Heart right ventricle (tissue), 16 donors: ENCODE measurements around the gene ORC3. TPM values are rescaled to one million over a fixed set of nuclear protein-coding genes. Genes with fewer than 3 reads are reported as not detected.
"Not testable (repeated sequence)": the region's sequence is repeated elsewhere in the genome, so short reads cannot be mapped to it uniquely, and the experiment has no call there.

Source experiments
- ATAC-seq, 8 donors: fragments of 200-7000 bp; cut with Tn5 transposase; one replicate each; pipeline ENCODE4 v1.9.1; 2020; ENCODE audit warnings: mild to moderate bottlenecking in 8 of 8, moderate library complexity in 8 of 8, moderate number of reproducible peaks in 1 of 8
- DNase-seq, 2 donors: peaks; one replicate each; pipeline ENCODE4 v3.0.0-alpha.2; 2020
- H3K27ac ChIP-seq, 10 donors: fragments of 200-600 bp; sonication (generic) in 2 of 10; one replicate each; pipeline versions ENCODE4 v1.5.0 to v1.8.0; 2020 to 2022; ENCODE audit warnings: mild to moderate bottlenecking in 3 of 10
- H3K27me3 ChIP-seq, 7 donors: fragments of 200-600 bp; one replicate each; pipeline ENCODE4 v1.8.0; 2021 to 2022; ENCODE audit warnings: mild to moderate bottlenecking in 2 of 7
- H3K36me3 ChIP-seq, 9 donors: fragments of 200-600 bp; sonication (generic) in 1 of 9; one replicate each; pipeline versions ENCODE4 v1.5.0 to v1.8.0; 2020 to 2022; ENCODE audit warnings: mild to moderate bottlenecking in 2 of 9
- H3K4me1 ChIP-seq, 9 donors: fragments of 200-600 bp; sonication (generic) in 1 of 9; one replicate each; pipeline versions ENCODE4 v1.5.0 to v1.8.0; 2020 to 2022; ENCODE audit warnings: mild to moderate bottlenecking in 4 of 9
- H3K4me3 ChIP-seq, 10 donors: fragments of 200-600 bp; sonication (generic) in 2 of 10; one replicate each; pipeline versions ENCODE4 v1.5.0 to v1.8.0; 2020 to 2022; ENCODE audit warnings: mild to moderate bottlenecking in 7 of 10, moderate library complexity in 2 of 10
- H3K9me3 ChIP-seq, 11 donors: fragments of 200-600 bp in 10 of 11; sonication (generic) in 2 of 11; one replicate each; pipeline versions ENCODE4 v1.5.0 to v1.8.0; 2013 to 2022; ENCODE audit warnings: mild to moderate bottlenecking in 2 of 11, control low read depth in 1 of 11, moderate library complexity in 1 of 11
- WGBS, 2 donors: extraction: QIAGEN DNeasy Blood & Tissue Kit; methylation state at CpG; one replicate each; pipeline ENCODE4 v1.1.7; 2013; ENCODE audit warnings: inconsistent platforms in 1 of 2; 5-methylcytosine and 5-hydroxymethylcytosine counted together
- intact Hi-C, 10 donors: fragments of 100-400 bp; cut with DNase I; formaldehyde crosslinking; loops; one replicate each; pipeline versions ENCODE4 v1.11.1 to v1.14.2; 2022
- polyA plus RNA-seq, 2 donors: library from polyadenylated mRNA; stranded (reverse); fragments of 200-250 nt; gene quantifications; one replicate each; pipeline ENCODE4 v1.2.3, GENCODE V29; 2013
- total RNA-seq, 10 donors: library from RNA; stranded (reverse); fragmentation: NEBNext Ultra II Directional in 3 of 10; extraction: Animal tissue kit (Norgen Biotek cat#: 25700) in 3 of 10; gene quantifications; one replicate each; pipeline versions ENCODE4 v1.2.1 to v1.2.4, GENCODE V29; 2021 to 2023
- TF ChIP-seq, protein P1 (sequence below), 9 donors: fragments of 200-600 bp; sonication (generic) in 2 of 9; IDR thresholded peaks; one replicate each; pipeline versions ENCODE4 v1.5.0 to v1.8.0; 2021 to 2022; ENCODE audit warnings: antibody characterized with exemption in 9 of 9, mild to moderate bottlenecking in 5 of 9, moderate library complexity in 1 of 9
- donor health status: Arrhythmogenic right ventricular cardiomyopathy.
- donor health status: ischemic (EF 13 %, LVEDD 7.1; RV severe dilation, severe dysfunction).
- donor health status: healthy with polysubstance abuse.
- donor health status: DM: no; HTN: yes; CAD: no.
- donor health status: DM: no; HTN: no; CAD: no.
- donor health status: ischemic (EF 25% LVEDD 6.9; RV normal size, moderate dysfunction).
- donor health status: ischemic (EF 25% LVEDD 5.7; RV mildly dilated, moderate dysfunction).
- donor health status: healthy.
- donor health status: DM: yes; HTN: yes; CAD: no.
- donor health status: Ischemic cardiomyopathy.
- donor health status: ischemic (EF 35%, LVEDD 5.7; RV mildly dilated, moderate dysfunction).
- donor health status: nonischemic (EF 11% LVEDD 7.7; RV severe dilation, severe dysfunction).
- donor health status: DM: yes; HTN: yes; CAD: no.
- donor health status: PGD.
- donor health status: ischemic (EF 29% LVEDD 5.4; RV normal size, mild dysfunction).
- donor health status: nonischemic (EF 23%, LVEDD 6.1; RV moderate dilation, normal function).

The ORC3 gene
- total and polyA plus RNA-seq, 12 donors, result 15.7 to 28.2 (median 21.8) TPM

GRCh38 chr6:87710090-87710489 is 120.2 kb downstream of the ORC3 start:
- Histone ChIP-seq H3K4me3 (no peak overlapping the region), H3K4me1 (peaks cover 0 to 18% (median 0%) of the 10 kb centered on the region in 9 donors), H3K9me3 (no peaks in the 10 kb centered on the region), H3K27me3 (no peaks in the 10 kb centered on the region), H3K27ac (no peak overlapping the region), H3K36me3 (no peaks in the 10 kb centered on the region)
- 80 to 82% methylated on average over 3 of the region's 3 CpGs for WGBS, 2 donors
- no peak for ATAC-seq
- intact Hi-C loops, result no loop called here
- TF ChIP-seq, protein P1, sequence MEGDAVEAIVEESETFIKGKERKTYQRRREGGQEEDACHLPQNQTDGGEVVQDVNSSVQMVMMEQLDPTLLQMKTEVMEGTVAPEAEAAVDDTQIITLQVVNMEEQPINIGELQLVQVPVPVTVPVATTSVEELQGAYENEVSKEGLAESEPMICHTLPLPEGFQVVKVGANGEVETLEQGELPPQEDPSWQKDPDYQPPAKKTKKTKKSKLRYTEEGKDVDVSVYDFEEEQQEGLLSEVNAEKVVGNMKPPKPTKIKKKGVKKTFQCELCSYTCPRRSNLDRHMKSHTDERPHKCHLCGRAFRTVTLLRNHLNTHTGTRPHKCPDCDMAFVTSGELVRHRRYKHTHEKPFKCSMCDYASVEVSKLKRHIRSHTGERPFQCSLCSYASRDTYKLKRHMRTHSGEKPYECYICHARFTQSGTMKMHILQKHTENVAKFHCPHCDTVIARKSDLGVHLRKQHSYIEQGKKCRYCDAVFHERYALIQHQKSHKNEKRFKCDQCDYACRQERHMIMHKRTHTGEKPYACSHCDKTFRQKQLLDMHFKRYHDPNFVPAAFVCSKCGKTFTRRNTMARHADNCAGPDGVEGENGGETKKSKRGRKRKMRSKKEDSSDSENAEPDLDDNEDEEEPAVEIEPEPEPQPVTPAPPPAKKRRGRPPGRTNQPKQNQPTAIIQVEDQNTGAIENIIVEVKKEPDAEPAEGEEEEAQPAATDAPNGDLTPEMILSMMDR (IDR thresholded peaks at IDR 0.05), result no peak
- DNase-seq, result no peak

DNA sequence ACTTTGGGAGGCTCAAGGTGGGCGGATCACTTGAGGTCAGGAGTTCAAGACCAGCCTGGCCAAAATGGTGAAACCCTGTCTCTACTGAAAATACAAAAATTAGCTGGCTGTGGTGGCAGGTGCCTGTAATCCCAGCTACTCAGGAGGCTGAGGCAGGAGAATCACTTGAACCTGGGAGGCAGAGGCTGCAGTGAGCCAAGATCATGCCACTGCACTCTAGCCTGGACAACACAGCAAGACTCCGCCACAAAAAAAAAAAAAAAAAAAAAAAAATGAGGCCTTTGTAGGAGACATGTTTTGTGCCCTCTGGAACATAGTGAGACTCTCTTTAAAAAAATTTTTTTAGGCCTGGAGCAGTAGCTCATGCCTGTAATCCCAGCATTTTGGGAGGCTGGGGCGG is 122.8 kb downstream of the ORC3 start:
- ATAC-seq, H3K36me3 ChIP-seq: not testable (repeated sequence)

DNA sequence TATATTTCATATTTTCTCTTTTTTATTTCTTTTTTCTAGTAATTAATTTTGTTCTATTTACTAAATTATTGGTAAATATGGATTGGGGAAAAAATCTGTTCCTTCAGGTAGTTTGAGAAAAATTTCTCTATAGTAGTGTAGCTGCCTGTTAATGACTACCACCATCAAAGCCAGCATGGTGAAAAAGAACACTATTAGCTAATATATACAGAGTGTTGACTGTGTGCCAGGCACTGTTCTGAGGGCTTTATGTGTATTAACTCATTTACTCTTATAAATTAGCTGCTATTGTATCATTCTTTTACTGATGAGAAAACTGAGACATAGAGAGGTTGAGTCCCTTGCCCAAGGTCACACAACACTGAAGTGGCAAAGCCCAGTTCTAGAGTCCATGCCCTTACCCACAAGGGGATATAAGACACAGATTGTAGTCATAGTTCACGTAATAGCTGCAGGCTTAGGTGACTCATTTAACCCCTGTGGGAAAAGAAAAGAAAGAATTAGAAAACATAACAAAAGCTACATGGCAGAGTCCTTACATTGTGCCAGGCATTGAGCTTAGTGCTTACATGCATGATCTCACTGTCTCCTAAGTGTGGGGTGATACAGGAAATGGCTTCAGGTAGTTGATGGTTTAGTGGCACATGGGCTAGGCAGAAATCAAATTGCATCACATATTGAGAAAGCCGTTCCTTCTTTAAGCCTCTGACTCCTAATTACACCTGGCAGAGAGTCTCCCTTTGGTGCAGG is 124.3 kb downstream of the ORC3 start:
- TF ChIP-seq, protein P1 (IDR thresholded peaks at IDR 0.05), result no peak
- Histone ChIP-seq H3K27ac (no peak overlapping the region), H3K4me1 (peaks cover 0 to 37% (median 0%) of the 10 kb centered on the region in 9 donors), H3K9me3 (no peaks in the 10 kb centered on the region), H3K36me3 (no peaks in the 10 kb centered on the region), H3K4me3 (no peak overlapping the region), H3K27me3 (no peaks in the 10 kb centered on the region)
- 77 to 89% methylated on average over 2 of the region's 2 CpGs for WGBS, 2 donors
- no peak for DNase-seq
- intact Hi-C loops, result no loop called here
- ATAC-seq, result no peak

More for the DNA sequence above, 122.8 kb downstream of the ORC3 start:
- 94 to 95% methylated on average over 3 of the region's 3 CpGs for WGBS, 2 donors
- peaks cover 0 to 22% (median 0%) of the 10 kb centered on the region in 9 donors for H3K4me1 ChIP-seq
- DNase-seq, intact Hi-C loops, H3K27me3 ChIP-seq, H3K9me3 ChIP-seq, H3K4me3 ChIP-seq, H3K27ac ChIP-seq: not testable (repeated sequence)

Other genes starting within 250 kb of the ORC3 start
- 1 to 10 TPM in 9 of 10 donors, under 1 TPM in 1; 1.00 to 3.6 (median 2.0) TPM for gene C6orf163, start 245.3 kb upstream of the ORC3 start, total RNA-seq
- 1 to 10 TPM in 1 of 2 donors, under 1 TPM in 1; 0.35 to 7.7 TPM for gene C6orf163, start 245.3 kb upstream of the ORC3 start, polyA plus RNA-seq
- gene CFAP206, start 182.2 kb upstream of the ORC3 start, total RNA-seq, result under 1 TPM in 5 of 10 donors, not detected in 5; 0.18 to 0.54 (median 0.28) TPM
- gene CFAP206, start 182.2 kb upstream of the ORC3 start, polyA plus RNA-seq, result under 1 TPM; 0.09 to 0.44 TPM
- gene SLC35A1, start 117.2 kb upstream of the ORC3 start, total RNA-seq, result 10 to 100 TPM in 4 of 10 donors, 1 to 10 TPM in 6; 7.0 to 13.2 (median 9.7) TPM
- gene SLC35A1, start 117.2 kb upstream of the ORC3 start, polyA plus RNA-seq, result 10 to 100 TPM in 1 of 2 donors, 1 to 10 TPM in 1; 9.9 to 23.0 TPM
- gene RARS2, start 148 bp upstream of the ORC3 start, total RNA-seq, result 10 to 100 TPM; 18.3 to 26.1 (median 20.3) TPM
- 10 to 100 TPM; 12.1 to 19.1 TPM for gene RARS2, start 148 bp upstream of the ORC3 start, polyA plus RNA-seq
- 10 to 100 TPM; 33.9 to 56.0 (median 43.8) TPM for gene AKIRIN2, start 112.1 kb downstream of the ORC3 start, total RNA-seq
- gene AKIRIN2, start 112.1 kb downstream of the ORC3 start, polyA plus RNA-seq, result 10 to 100 TPM; 14.8 to 31.7 TPM